LNCaP clone FGC (cell line): ENCODE results near the gene CCSER1.

Experiments
- DNase-seq: peaks from one replicate; pipeline ENCODE4 v3.0.0-alpha.2; 2011; ENCODE audit warnings: low read depth
- H3K4me3 ChIP-seq: 2 replicates; pipeline ENCODE4 v1.5.1; 2011; ENCODE audit warnings: mild to moderate bottlenecking, low read depth, low read length, control low read depth
- CTCF ChIP-seq: IDR thresholded peaks from 2 replicates; pipeline ENCODE4 v1.5.1; 2012; ENCODE audit warnings: mild to moderate bottlenecking; ENCODE audit not compliant: control insufficient read depth, insufficient read depth; ENCODE audit errors: extremely low read depth

The CCSER1 gene

GRCh38 chr4:90328558-90328957 is 201.4 kb downstream of the CCSER1 start:
- H3K4me3 ChIP-seq = no peak overlapping the region
- TF ChIP-seq CTCF = no peak
- DNase-seq = no peak

GRCh38 chr4:90330546-90330945 is 203.4 kb downstream of the CCSER1 start:
- no peak overlapping the region for H3K4me3 ChIP-seq
- no peak for TF ChIP-seq CTCF
- DNase-seq = no peak

- no peak for TF ChIP-seq CTCF
- DNase-seq = no peak
Observed at GRCh38 chr4:90345549-90346215, 218.5 kb downstream of the CCSER1 start.

GRCh38 chr4:90349636-90350035 is 222.4 kb downstream of the CCSER1 start:
- no peak for TF ChIP-seq CTCF
- no peak for DNase-seq
- H3K4me3 ChIP-seq = no peak overlapping the region

More at GRCh38 chr4:90345549-90346215, 218.5 kb downstream of the CCSER1 start:
- H3K4me3 ChIP-seq = no peak overlapping the region

GRCh38 chr4:90357117-90357710 is 230.0 kb downstream of the CCSER1 start:
- DNase-seq = peak; percentile 71
- no peak overlapping the region for H3K4me3 ChIP-seq
- TF ChIP-seq CTCF = peak; percentile 79

GRCh38 chr4:90375081-90375480 is 247.9 kb downstream of the CCSER1 start:
- H3K4me3 ChIP-seq = no peak overlapping the region
- DNase-seq = no peak
- no peak for TF ChIP-seq CTCF

GRCh38 chr4:90393215-90393614 is 266.0 kb downstream of the CCSER1 start:
- DNase-seq = peak; percentile 21
- no peak for TF ChIP-seq CTCF
- no peak overlapping the region for H3K4me3 ChIP-seq
